ENCODE data around the gene TIMELESS.
"Not testable (repeated sequence)": the region's sequence is repeated elsewhere in the genome, so short reads cannot be mapped to it uniquely, and the experiment has no call there.

Gene TIMELESS

GRCh38 chr12:56404227-56404626 is 45.0 kb downstream of the TIMELESS start:
- DNase-seq (ENCODE audit: low read depth) = not testable (repeated sequence)

GRCh38 chr12:56401612-56402011 is 47.6 kb downstream of the TIMELESS start:
- not testable (repeated sequence) for DNase-seq (ENCODE audit: low read depth)

GRCh38 chr12:56401125-56401524 is 48.1 kb downstream of the TIMELESS start:
- not testable (repeated sequence) for DNase-seq (ENCODE audit: low read depth)

- not testable (repeated sequence) for DNase-seq (ENCODE audit: low read depth)
Measured at GRCh38 chr12:56399466-56399865, 49.8 kb downstream of the TIMELESS start.

- no peak for DNase-seq (ENCODE audit: low read depth)
Measured at GRCh38 chr12:56398324-56398723, 50.9 kb downstream of the TIMELESS start.

GRCh38 chr12:56392331-56392730 is 56.9 kb downstream of the TIMELESS start:
- no peak for DNase-seq (ENCODE audit: low read depth)

- no peak for DNase-seq (ENCODE audit: low read depth)
Measured at GRCh38 chr12:56391721-56392120, 57.5 kb downstream of the TIMELESS start.

- no peak for DNase-seq (ENCODE audit: low read depth)
Measured at GRCh38 chr12:56389412-56389811, 59.8 kb downstream of the TIMELESS start.

GRCh38 chr12:56387152-56387736 is 62.0 kb downstream of the TIMELESS start:
- peak; percentile 10 for DNase-seq (ENCODE audit: low read depth)

GRCh38 chr12:56385873-56386272 is 63.4 kb downstream of the TIMELESS start:
- DNase-seq (ENCODE audit: low read depth) = no peak

- DNase-seq (ENCODE audit: low read depth) = no peak
Measured at GRCh38 chr12:56382611-56383010, 66.6 kb downstream of the TIMELESS start.

- no peak for DNase-seq (ENCODE audit: low read depth)
Measured at GRCh38 chr12:56377989-56378316, 71.3 kb downstream of the TIMELESS start.

- no peak for DNase-seq (ENCODE audit: low read depth)
Measured at GRCh38 chr12:56377310-56377988, 71.8 kb downstream of the TIMELESS start.

GRCh38 chr12:56375598-56376434 is 73.4 kb downstream of the TIMELESS start:
- no peak for DNase-seq (ENCODE audit: low read depth)

- DNase-seq (ENCODE audit: low read depth) = no peak
Measured at GRCh38 chr12:56374726-56375597, 74.3 kb downstream of the TIMELESS start.

GRCh38 chr12:56373515-56373914 is 75.7 kb downstream of the TIMELESS start:
- DNase-seq (ENCODE audit: low read depth) = no peak

GRCh38 chr12:56366948-56367347 is 82.3 kb downstream of the TIMELESS start:
- DNase-seq (ENCODE audit: low read depth) = no peak
